Measurements from ENCODE around the gene CDC42BPG. TPM values are rescaled to one million over a fixed set of nuclear protein-coding genes. Genes with fewer than 3 reads are reported as not detected.

CDC42BPG gene
- total and polyA plus RNA-seq, 9 of the 15 experiments (the other 6 are each of a cell fraction or from before 2014, with no cell fraction given): 0.04 to 8.8 (median 2.1) TPM

DNA sequence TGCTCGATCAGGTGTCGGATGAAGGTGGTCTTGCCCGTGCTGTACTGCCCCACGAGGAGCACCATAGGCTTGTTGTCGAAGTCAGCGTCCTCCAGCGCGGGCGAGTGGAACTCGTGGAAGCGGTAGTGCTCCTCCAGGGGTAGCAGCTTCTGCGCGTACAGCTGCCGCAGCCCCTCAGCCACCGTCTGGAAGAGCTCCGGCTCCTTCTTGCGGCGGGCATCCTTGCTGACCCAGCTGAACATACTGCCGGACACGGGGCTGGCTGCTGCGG, 33.7 kb upstream of the CDC42BPG start (continued):
- TF ChIP-seq, protein P1, sequence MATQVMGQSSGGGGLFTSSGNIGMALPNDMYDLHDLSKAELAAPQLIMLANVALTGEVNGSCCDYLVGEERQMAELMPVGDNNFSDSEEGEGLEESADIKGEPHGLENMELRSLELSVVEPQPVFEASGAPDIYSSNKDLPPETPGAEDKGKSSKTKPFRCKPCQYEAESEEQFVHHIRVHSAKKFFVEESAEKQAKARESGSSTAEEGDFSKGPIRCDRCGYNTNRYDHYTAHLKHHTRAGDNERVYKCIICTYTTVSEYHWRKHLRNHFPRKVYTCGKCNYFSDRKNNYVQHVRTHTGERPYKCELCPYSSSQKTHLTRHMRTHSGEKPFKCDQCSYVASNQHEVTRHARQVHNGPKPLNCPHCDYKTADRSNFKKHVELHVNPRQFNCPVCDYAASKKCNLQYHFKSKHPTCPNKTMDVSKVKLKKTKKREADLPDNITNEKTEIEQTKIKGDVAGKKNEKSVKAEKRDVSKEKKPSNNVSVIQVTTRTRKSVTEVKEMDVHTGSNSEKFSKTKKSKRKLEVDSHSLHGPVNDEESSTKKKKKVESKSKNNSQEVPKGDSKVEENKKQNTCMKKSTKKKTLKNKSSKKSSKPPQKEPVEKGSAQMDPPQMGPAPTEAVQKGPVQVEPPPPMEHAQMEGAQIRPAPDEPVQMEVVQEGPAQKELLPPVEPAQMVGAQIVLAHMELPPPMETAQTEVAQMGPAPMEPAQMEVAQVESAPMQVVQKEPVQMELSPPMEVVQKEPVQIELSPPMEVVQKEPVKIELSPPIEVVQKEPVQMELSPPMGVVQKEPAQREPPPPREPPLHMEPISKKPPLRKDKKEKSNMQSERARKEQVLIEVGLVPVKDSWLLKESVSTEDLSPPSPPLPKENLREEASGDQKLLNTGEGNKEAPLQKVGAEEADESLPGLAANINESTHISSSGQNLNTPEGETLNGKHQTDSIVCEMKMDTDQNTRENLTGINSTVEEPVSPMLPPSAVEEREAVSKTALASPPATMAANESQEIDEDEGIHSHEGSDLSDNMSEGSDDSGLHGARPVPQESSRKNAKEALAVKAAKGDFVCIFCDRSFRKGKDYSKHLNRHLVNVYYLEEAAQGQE (IDR thresholded peaks at IDR 0.05; ENCODE audit: borderline replicate concordance): no peak
- TF ChIP-seq, protein P1 (CRISPR knock-in tag; IDR thresholded peaks at IDR 0.05; ENCODE audit: low read depth): 0 out of 2 replicates have a peak, but pooled peaks have one; percentile 64
- TF ChIP-seq, protein P2, sequence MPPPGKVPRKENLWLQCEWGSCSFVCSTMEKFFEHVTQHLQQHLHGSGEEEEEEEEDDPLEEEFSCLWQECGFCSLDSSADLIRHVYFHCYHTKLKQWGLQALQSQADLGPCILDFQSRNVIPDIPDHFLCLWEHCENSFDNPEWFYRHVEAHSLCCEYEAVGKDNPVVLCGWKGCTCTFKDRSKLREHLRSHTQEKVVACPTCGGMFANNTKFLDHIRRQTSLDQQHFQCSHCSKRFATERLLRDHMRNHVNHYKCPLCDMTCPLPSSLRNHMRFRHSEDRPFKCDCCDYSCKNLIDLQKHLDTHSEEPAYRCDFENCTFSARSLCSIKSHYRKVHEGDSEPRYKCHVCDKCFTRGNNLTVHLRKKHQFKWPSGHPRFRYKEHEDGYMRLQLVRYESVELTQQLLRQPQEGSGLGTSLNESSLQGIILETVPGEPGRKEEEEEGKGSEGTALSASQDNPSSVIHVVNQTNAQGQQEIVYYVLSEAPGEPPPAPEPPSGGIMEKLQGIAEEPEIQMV (tag; conservative IDR thresholded peaks at IDR 0.05; ENCODE audit: low read depth): no peak
- TF ChIP-seq HEY1 (CRISPR knock-in tag; IDR thresholded peaks at IDR 0.05; ENCODE audit: borderline replicate concordance) (no peak), NFE2L1 (tag; IDR thresholded peaks at IDR 0.05; ENCODE audit: borderline replicate concordance, low read depth) (no peak), BDP1 (IDR thresholded peaks at IDR 0.05; ENCODE audit: insufficient read depth, insufficient read length) (no peak), ARID2 (IDR thresholded peaks at IDR 0.05) (no peak), NFRKB (IDR thresholded peaks at IDR 0.05; ENCODE audit: low read depth) (no peak), SAFB (IDR thresholded peaks at IDR 0.05; ENCODE audit: borderline replicate concordance, low read depth, low read length) (peak; percentile 25; the same call in 1 of the 2 replicates), FOXJ2 (tag; IDR thresholded peaks at IDR 0.05) (no peak)
- TF ChIP-seq, protein P3, sequence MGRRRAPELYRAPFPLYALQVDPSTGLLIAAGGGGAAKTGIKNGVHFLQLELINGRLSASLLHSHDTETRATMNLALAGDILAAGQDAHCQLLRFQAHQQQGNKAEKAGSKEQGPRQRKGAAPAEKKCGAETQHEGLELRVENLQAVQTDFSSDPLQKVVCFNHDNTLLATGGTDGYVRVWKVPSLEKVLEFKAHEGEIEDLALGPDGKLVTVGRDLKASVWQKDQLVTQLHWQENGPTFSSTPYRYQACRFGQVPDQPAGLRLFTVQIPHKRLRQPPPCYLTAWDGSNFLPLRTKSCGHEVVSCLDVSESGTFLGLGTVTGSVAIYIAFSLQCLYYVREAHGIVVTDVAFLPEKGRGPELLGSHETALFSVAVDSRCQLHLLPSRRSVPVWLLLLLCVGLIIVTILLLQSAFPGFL (CRISPR knock-in tag; IDR thresholded peaks at IDR 0.05): no peak
- TF ChIP-seq, protein P4, sequence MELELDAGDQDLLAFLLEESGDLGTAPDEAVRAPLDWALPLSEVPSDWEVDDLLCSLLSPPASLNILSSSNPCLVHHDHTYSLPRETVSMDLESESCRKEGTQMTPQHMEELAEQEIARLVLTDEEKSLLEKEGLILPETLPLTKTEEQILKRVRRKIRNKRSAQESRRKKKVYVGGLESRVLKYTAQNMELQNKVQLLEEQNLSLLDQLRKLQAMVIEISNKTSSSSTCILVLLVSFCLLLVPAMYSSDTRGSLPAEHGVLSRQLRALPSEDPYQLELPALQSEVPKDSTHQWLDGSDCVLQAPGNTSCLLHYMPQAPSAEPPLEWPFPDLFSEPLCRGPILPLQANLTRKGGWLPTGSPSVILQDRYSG (tag; conservative IDR thresholded peaks at IDR 0.05; ENCODE audit: low read depth): no peak
- TF ChIP-seq, protein P5, sequence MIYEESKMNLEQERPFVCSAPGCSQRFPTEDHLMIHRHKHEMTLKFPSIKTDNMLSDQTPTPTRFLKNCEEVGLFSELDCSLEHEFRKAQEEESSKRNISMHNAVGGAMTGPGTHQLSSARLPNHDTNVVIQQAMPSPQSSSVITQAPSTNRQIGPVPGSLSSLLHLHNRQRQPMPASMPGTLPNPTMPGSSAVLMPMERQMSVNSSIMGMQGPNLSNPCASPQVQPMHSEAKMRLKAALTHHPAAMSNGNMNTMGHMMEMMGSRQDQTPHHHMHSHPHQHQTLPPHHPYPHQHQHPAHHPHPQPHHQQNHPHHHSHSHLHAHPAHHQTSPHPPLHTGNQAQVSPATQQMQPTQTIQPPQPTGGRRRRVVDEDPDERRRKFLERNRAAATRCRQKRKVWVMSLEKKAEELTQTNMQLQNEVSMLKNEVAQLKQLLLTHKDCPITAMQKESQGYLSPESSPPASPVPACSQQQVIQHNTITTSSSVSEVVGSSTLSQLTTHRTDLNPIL (CRISPR knock-in tag; IDR thresholded peaks at IDR 0.05): no peak
- TF ChIP-seq, protein P6, sequence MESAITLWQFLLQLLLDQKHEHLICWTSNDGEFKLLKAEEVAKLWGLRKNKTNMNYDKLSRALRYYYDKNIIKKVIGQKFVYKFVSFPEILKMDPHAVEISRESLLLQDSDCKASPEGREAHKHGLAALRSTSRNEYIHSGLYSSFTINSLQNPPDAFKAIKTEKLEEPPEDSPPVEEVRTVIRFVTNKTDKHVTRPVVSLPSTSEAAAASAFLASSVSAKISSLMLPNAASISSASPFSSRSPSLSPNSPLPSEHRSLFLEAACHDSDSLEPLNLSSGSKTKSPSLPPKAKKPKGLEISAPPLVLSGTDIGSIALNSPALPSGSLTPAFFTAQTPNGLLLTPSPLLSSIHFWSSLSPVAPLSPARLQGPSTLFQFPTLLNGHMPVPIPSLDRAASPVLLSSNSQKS (CRISPR knock-in tag; IDR thresholded peaks at IDR 0.05): no peak

Measured in K562 (cell line).